IPS-15b (cell line): ENCODE results near the gene LRCOL1.

Source experiments
- H3K27me3 ChIP-seq: one replicate; pipeline ENCODE4 v1.6.1; 2013; ENCODE audit warnings: low read length; ENCODE audit not compliant: control insufficient read depth, insufficient read depth
- H3K36me3 ChIP-seq: one replicate; pipeline ENCODE4 v1.6.1; 2013; ENCODE audit warnings: low read length; ENCODE audit not compliant: control insufficient read depth, insufficient read depth
- H3K4me1 ChIP-seq: one replicate; pipeline ENCODE4 v1.6.1; 2013; ENCODE audit warnings: mild to moderate bottlenecking, low read length; ENCODE audit not compliant: control insufficient read depth, insufficient read depth
- H3K4me3 ChIP-seq: one replicate; pipeline ENCODE4 v1.5.1; 2013; ENCODE audit warnings: low read depth, low read length
- H3K9ac ChIP-seq: one replicate; pipeline ENCODE4 v1.6.1; 2013; ENCODE audit warnings: low read depth, mild to moderate bottlenecking, low read length
- H3K9me3 ChIP-seq: one replicate; pipeline ENCODE4 v1.6.1; 2013; ENCODE audit warnings: mild to moderate bottlenecking, low read length; ENCODE audit not compliant: control insufficient read depth, insufficient read depth

The LRCOL1 gene

GRCh38 chr12:132572106-132572505 lies 38.3 kb downstream of the LRCOL1 start:
- H3K4me3 ChIP-seq = no peak overlapping the region
- H3K9me3 ChIP-seq = no peaks in the 10 kb centered on the region
- H3K9ac ChIP-seq = no peak overlapping the region
- H3K27me3 ChIP-seq = no peaks in the 10 kb centered on the region
- H3K36me3 ChIP-seq = peaks cover 58% of the 10 kb centered on the region
- no peaks in the 10 kb centered on the region for H3K4me1 ChIP-seq

- Histone ChIP-seq H3K27me3 (no peaks in the 10 kb centered on the region), H3K9me3 (no peaks in the 10 kb centered on the region), H3K4me1 (no peaks in the 10 kb centered on the region), H3K4me3 (no peak overlapping the region), H3K9ac (no peak overlapping the region), H3K36me3 (peaks cover 58% of the 10 kb centered on the region)
Observed at GRCh38 chr12:132571598-132571997, 38.8 kb downstream of the LRCOL1 start.

- Histone ChIP-seq H3K4me1 (no peaks in the 10 kb centered on the region), H3K27me3 (no peaks in the 10 kb centered on the region), H3K36me3 (peaks cover 59% of the 10 kb centered on the region), H3K9me3 (no peaks in the 10 kb centered on the region), H3K9ac (no peak overlapping the region), H3K4me3 (no peak overlapping the region)
Observed at GRCh38 chr12:132571051-132571450, 39.3 kb downstream of the LRCOL1 start.

- Histone ChIP-seq H3K4me3 (no peak overlapping the region), H3K36me3 (peaks cover 55% of the 10 kb centered on the region), H3K4me1 (no peaks in the 10 kb centered on the region), H3K9ac (no peak overlapping the region), H3K9me3 (no peaks in the 10 kb centered on the region), H3K27me3 (no peaks in the 10 kb centered on the region)
Observed at GRCh38 chr12:132570635-132571034, 39.7 kb downstream of the LRCOL1 start.

GRCh38 chr12:132569856-132570480 lies 40.4 kb downstream of the LRCOL1 start:
- H3K27me3 ChIP-seq = no peaks in the 10 kb centered on the region
- H3K9me3 ChIP-seq = no peaks in the 10 kb centered on the region
- no peaks in the 10 kb centered on the region for H3K4me1 ChIP-seq
- peaks cover 51% of the 10 kb centered on the region for H3K36me3 ChIP-seq
- H3K9ac ChIP-seq = no peak overlapping the region
- no peak overlapping the region for H3K4me3 ChIP-seq

- no peaks in the 10 kb centered on the region for H3K9me3 ChIP-seq
- H3K27me3 ChIP-seq = no peaks in the 10 kb centered on the region
- peaks cover 44% of the 10 kb centered on the region for H3K36me3 ChIP-seq
- H3K4me1 ChIP-seq = no peaks in the 10 kb centered on the region
- no peak overlapping the region for H3K4me3 ChIP-seq
- no peak overlapping the region for H3K9ac ChIP-seq
Observed at GRCh38 chr12:132568826-132569480, 41.4 kb downstream of the LRCOL1 start.

GRCh38 chr12:132568301-132568700 lies 42.1 kb downstream of the LRCOL1 start:
- Histone ChIP-seq H3K27me3 (no peaks in the 10 kb centered on the region), H3K4me3 (no peak overlapping the region), H3K4me1 (no peaks in the 10 kb centered on the region), H3K36me3 (peaks cover 37% of the 10 kb centered on the region), H3K9me3 (no peaks in the 10 kb centered on the region), H3K9ac (no peak overlapping the region)

GRCh38 chr12:132566516-132567131 lies 43.8 kb downstream of the LRCOL1 start:
- Histone ChIP-seq H3K4me3 (no peak overlapping the region), H3K4me1 (no peaks in the 10 kb centered on the region), H3K9ac (no peak overlapping the region), H3K36me3 (peaks cover 25% of the 10 kb centered on the region), H3K27me3 (no peaks in the 10 kb centered on the region), H3K9me3 (no peaks in the 10 kb centered on the region)

GRCh38 chr12:132565365-132565764 lies 45.0 kb downstream of the LRCOL1 start:
- H3K4me3 ChIP-seq = no peak overlapping the region
- peaks cover 23% of the 10 kb centered on the region for H3K36me3 ChIP-seq
- H3K27me3 ChIP-seq = no peaks in the 10 kb centered on the region
- H3K9me3 ChIP-seq = no peaks in the 10 kb centered on the region
- no peaks in the 10 kb centered on the region for H3K4me1 ChIP-seq
- H3K9ac ChIP-seq = no peak overlapping the region

- no peak overlapping the region for H3K9ac ChIP-seq
- no peak overlapping the region for H3K4me3 ChIP-seq
- H3K36me3 ChIP-seq = peaks cover 19% of the 10 kb centered on the region
- no peaks in the 10 kb centered on the region for H3K4me1 ChIP-seq
- H3K27me3 ChIP-seq = no peaks in the 10 kb centered on the region
- no peaks in the 10 kb centered on the region for H3K9me3 ChIP-seq
Observed at GRCh38 chr12:132563911-132564310, 46.5 kb downstream of the LRCOL1 start.

GRCh38 chr12:132562489-132563021 lies 47.8 kb downstream of the LRCOL1 start:
- no peak overlapping the region for H3K4me3 ChIP-seq
- peaks cover 10% of the 10 kb centered on the region for H3K36me3 ChIP-seq
- H3K27me3 ChIP-seq = no peaks in the 10 kb centered on the region
- H3K4me1 ChIP-seq = no peaks in the 10 kb centered on the region
- H3K9me3 ChIP-seq = no peaks in the 10 kb centered on the region
- no peak overlapping the region for H3K9ac ChIP-seq
